HCT116 (cell line): ENCODE measurements around the gene HOXD3. TPM values are rescaled to one million over a fixed set of nuclear protein-coding genes. Genes with fewer than 3 reads are reported as not detected.

Experiments
- ATAC-seq: fragments of 200-7000 bp; cut with Tn5 transposase; 2 replicates; pipeline ENCODE4 v1.9.1; 2020; ENCODE audit warnings: mild to moderate bottlenecking, moderate library complexity
- BruUV-seq: library from RNA; stranded (reverse); fragments of 400-500 nt; replicated peaks from 2 replicates; lab custom pipeline; 2021; lab: Mats Ljungman, UMichigan
- CTCF ChIA-PET: fragments of 300-600 bp; sonication (Branson Sonifier 250); formaldehyde crosslinking; loops from one replicate; lab custom pipeline; 2021; ENCODE audit warnings: antibody characterized with exemption; lab: Charles Lee
- POLR2A ChIA-PET: fragments of 300-600, 350-600 bp; sonication (Branson Sonifier 250); formaldehyde crosslinking; loops from one replicate; lab custom pipeline; 2021; ENCODE audit warnings: antibody characterized with exemption; lab: Charles Lee
- RAD21 ChIA-PET, 2 experiments: fragments of 300-600 bp; sonication (Branson Sonifier 250); formaldehyde crosslinking; loops; one replicate each; lab custom pipeline; 2023; ENCODE audit warnings: low total read pairs in 2 of 2; ENCODE audit not compliant: uncharacterized antibody in 2 of 2, unreplicated experiment in 2 of 2, low non-redundant PET in 1 of 2; lab: Charles Lee
- DNase-seq: peaks from one replicate; pipeline ENCODE4 v3.0.0-alpha.2; 2010; ENCODE audit warnings: low read depth, low spot score
- H2AFZ ChIP-seq: fragments of 200-600 bp; shearing (Covaris generic), sonication (generic); 2 replicates; pipeline ENCODE4 v1.6.1; 2017; ENCODE audit warnings: low read depth, mixed run types, mixed read lengths, antibody characterized with exemption, low read length; ENCODE audit not compliant: poor library complexity, severe bottlenecking
- H3K27ac ChIP-seq: 2 replicates; pipeline ENCODE4 v1.5.1; 2012; ENCODE audit warnings: low read depth, low read length
- H3K27me3 ChIP-seq: fragments of 200-600 bp; sonication (generic); 2 replicates; pipeline ENCODE4 v1.6.1; 2016; ENCODE audit warnings: mixed run types, low read length, mixed read lengths; ENCODE audit not compliant: insufficient read depth
- H3K36me3 ChIP-seq, 2 experiments: fragments of 200-500 bp in 1 of 2; fragments of 200-600 bp in 1 of 2; sonication (Bioruptor generic) in 1 of 2; sonication (generic) in 1 of 2; 2 replicates each; pipeline versions ENCODE4 v1.5.1 to v1.6.1; 2014 to 2016; ENCODE audit warnings: low read length in 2 of 2, inconsistent platforms in 1 of 2, mixed read lengths in 1 of 2, mixed run types in 1 of 2; ENCODE audit not compliant: insufficient read depth in 2 of 2, control insufficient read depth in 1 of 2
- H3K4me1 ChIP-seq, 2 experiments: fragments of 200-600 bp in 1 of 2; sonication (generic) in 1 of 2; 2 replicates each; pipeline versions ENCODE4 v1.5.1 to v1.6.1; 2012 to 2017; ENCODE audit warnings: low read length in 2 of 2, inconsistent platforms in 1 of 2, mild to moderate bottlenecking in 1 of 2, mixed read lengths in 1 of 2, mixed run types in 1 of 2, moderate library complexity in 1 of 2; ENCODE audit not compliant: insufficient read depth in 2 of 2, control insufficient read depth in 1 of 2
- H3K4me2 ChIP-seq: fragments of 200-600 bp; sonication (generic); 2 replicates; pipeline ENCODE4 v1.6.1; 2017; ENCODE audit warnings: mixed run types, low read length, mixed read lengths
- H3K4me3 ChIP-seq, 2 experiments: fragments of 200-600 bp in 1 of 2; sonication (generic) in 1 of 2; replicated peaks in 1 of 2; 2 replicates each; pipeline ENCODE4 v1.5.1; 2011 to 2016; ENCODE audit warnings: low read length in 2 of 2, control low read depth in 1 of 2, low read depth in 1 of 2, mild to moderate bottlenecking in 1 of 2, mixed read lengths in 1 of 2, mixed run types in 1 of 2
- H3K79me2 ChIP-seq: fragments of 200-600 bp; sonication (generic); 2 replicates; pipeline ENCODE4 v1.6.1; 2017; ENCODE audit warnings: mild to moderate bottlenecking, mixed run types, low read length, moderate library complexity, mixed read lengths; ENCODE audit not compliant: insufficient read depth
- H3K9ac ChIP-seq: fragments of 200-600 bp; sonication (generic); 2 replicates; pipeline ENCODE4 v1.6.1; 2016; ENCODE audit warnings: low read length, mixed read lengths
- H3K9me2 ChIP-seq: fragments of 200-600 bp; sonication (generic), shearing (Covaris generic); 2 replicates; pipeline ENCODE4 v1.6.1; 2017; ENCODE audit warnings: mixed run types, mild to moderate bottlenecking, moderate library complexity; ENCODE audit not compliant: insufficient read depth
- H3K9me3 ChIP-seq, 2 experiments: fragments of 200-500 bp in 1 of 2; fragments of 200-600 bp in 1 of 2; sonication (Bioruptor generic) in 1 of 2; sonication (generic) in 1 of 2; 2 replicates each; pipeline ENCODE4 v1.6.1; 2014 to 2017; ENCODE audit warnings: low read length in 2 of 2, mixed read lengths in 2 of 2, inconsistent platforms in 1 of 2, low read depth in 1 of 2, mild to moderate bottlenecking in 1 of 2, mixed run types in 1 of 2, moderate library complexity in 1 of 2; ENCODE audit not compliant: control insufficient read depth in 1 of 2, insufficient read depth in 1 of 2
- H4K20me1 ChIP-seq: fragments of 200-600 bp; sonication (generic), shearing (Covaris generic); 2 replicates; pipeline ENCODE4 v1.6.1; 2017; ENCODE audit warnings: mixed run types, mild to moderate bottlenecking, moderate library complexity; ENCODE audit not compliant: insufficient read depth
- CBX3 ChIP-seq: IDR thresholded peaks from 2 replicates; pipeline ENCODE4 v1.6.1; 2012; ENCODE audit warnings: low read depth
- CEBPB ChIP-seq: IDR thresholded peaks from 2 replicates; pipeline ENCODE4 v1.6.1; 2012; ENCODE audit warnings: low read depth
- EGR1 ChIP-seq: IDR thresholded peaks from 2 replicates; pipeline ENCODE4 v1.6.1; 2012; ENCODE audit warnings: low read depth
- ELF1 ChIP-seq: IDR thresholded peaks from 2 replicates; pipeline ENCODE4 v1.6.1; 2012; ENCODE audit warnings: low read depth, borderline replicate concordance
- EZH2 ChIP-seq: fragments of 200-600 bp; sonication (generic); IDR thresholded peaks from 2 replicates; pipeline ENCODE4 v1.6.1; 2017; ENCODE audit warnings: antibody characterized with exemption, mixed run types
- FOSL1 ChIP-seq: IDR thresholded peaks from 2 replicates; pipeline ENCODE4 v1.6.1; 2012; ENCODE audit warnings: low read depth
- POLR2AphosphoS5 ChIP-seq: IDR thresholded peaks from 2 replicates; pipeline ENCODE4 v1.6.1; 2011; ENCODE audit warnings: mild to moderate bottlenecking, low read depth, low read length, moderate library complexity
- SP1 ChIP-seq: IDR thresholded peaks from 2 replicates; pipeline ENCODE4 v1.6.1; 2012; ENCODE audit warnings: low read depth
- SRF ChIP-seq: IDR thresholded peaks from 2 replicates; pipeline ENCODE4 v1.6.1; 2012; ENCODE audit warnings: low read depth
- TCF7L2 ChIP-seq: IDR thresholded peaks from 2 replicates; pipeline ENCODE4 v1.7.0; 2011; ENCODE audit warnings: borderline replicate concordance, inconsistent platforms; ENCODE audit not compliant: insufficient read depth, insufficient read length; ENCODE audit errors: extremely low read depth
- YY1 ChIP-seq: IDR thresholded peaks from 2 replicates; pipeline ENCODE4 v1.6.1; 2011; ENCODE audit warnings: low read length, low read depth, moderate library complexity, mild to moderate bottlenecking; ENCODE audit not compliant: insufficient replicate concordance; ENCODE audit errors: extremely low read depth
- ZFX ChIP-seq: fragments of 450-650 bp; IDR thresholded peaks from 2 replicates; pipeline ENCODE4 v1.6.1; 2017
- ZNF274 ChIP-seq: fragments of 200-500 bp; sonication (Bioruptor generic); IDR thresholded peaks from 2 replicates; pipeline ENCODE4 v1.6.1; 2014; ENCODE audit warnings: mild to moderate bottlenecking, low read depth, low read length, inconsistent platforms
- intact Hi-C: fragments of 100-400 bp; cut with micrococcal nuclease; formaldehyde crosslinking; loops from 2 replicates; pipeline ENCODE4 v1.10.0; 2022
- total RNA-seq: library from RNA; stranded (reverse); gene quantifications from one replicate; pipeline ENCODE4 v1.2.1, GENCODE V29; 2021; ENCODE audit not compliant: unreplicated experiment
- TF ChIP-seq, protein P1 (sequence below): IDR thresholded peaks from 2 replicates; pipeline ENCODE4 v1.6.1; 2012
- TF ChIP-seq, protein P2 (sequence below), 3 experiments: fragments of 200-600 bp in 1 of 3; sonication (generic) in 1 of 3; IDR thresholded peaks in 2 of 3; conservative IDR thresholded peaks in 1 of 3; 2 replicates each; pipeline ENCODE4 v1.5.1; 2012 to 2017; ENCODE audit warnings: low read depth in 2 of 3, low read length in 2 of 3, antibody characterized with exemption in 1 of 3, borderline replicate concordance in 1 of 3, control low read depth in 1 of 3, mild to moderate bottlenecking in 1 of 3, mixed read lengths in 1 of 3, mixed run types in 1 of 3, moderate library complexity in 1 of 3; ENCODE audit not compliant: insufficient read depth in 1 of 3
- TF ChIP-seq, protein P3 (sequence below): IDR thresholded peaks from 2 replicates; pipeline ENCODE4 v1.6.1; 2012; ENCODE audit warnings: low read depth
- TF ChIP-seq, protein P4 (sequence below): IDR thresholded peaks from 2 replicates; pipeline ENCODE4 v1.6.1; 2011; ENCODE audit warnings: mild to moderate bottlenecking, low read length, moderate library complexity; ENCODE audit not compliant: insufficient replicate concordance; ENCODE audit errors: extremely low read depth

Gene HOXD3
- total RNA-seq, 1 experiment from 2014 or later, result 1.4 TPM

DNA sequence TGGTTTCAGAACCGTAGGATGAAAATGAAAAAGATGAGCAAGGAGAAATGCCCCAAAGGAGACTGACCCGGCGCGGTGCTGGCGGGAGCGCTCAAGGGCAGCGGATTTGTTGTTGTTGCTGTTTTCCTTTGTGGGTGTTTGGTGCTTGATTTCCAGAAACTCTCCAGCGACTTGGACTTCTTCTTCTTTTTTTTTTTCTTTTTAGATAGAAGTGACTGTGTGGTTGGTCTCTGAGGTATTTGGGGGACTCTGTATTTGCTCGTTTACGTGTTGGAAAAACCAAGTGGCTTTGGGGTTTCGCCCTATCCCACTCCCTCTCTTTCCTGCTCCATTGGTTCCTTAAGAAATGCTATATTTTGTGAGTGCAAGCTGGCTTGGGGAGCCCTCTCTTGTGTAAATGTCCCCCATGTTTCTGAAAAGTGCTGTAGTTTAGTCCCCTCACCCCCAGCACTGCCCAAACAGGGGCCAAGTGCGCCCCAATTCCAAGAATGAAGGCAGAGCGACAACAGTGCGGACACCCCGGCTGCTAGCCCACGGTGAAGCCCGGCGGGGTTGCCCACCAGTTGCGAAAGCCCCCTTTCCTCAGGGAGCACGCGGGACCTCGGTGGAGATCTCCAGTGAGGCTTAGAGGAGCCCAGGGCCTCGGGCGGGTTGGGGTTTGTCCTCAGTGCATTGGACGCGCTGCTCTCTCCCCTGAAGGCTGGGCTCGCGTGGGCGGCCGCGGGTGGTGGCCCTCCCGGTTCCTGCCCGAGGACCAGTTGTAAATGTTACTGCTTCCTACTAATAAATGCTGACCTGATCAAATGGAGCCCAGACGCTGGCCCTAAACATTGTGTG is 32.8 kb upstream of the HOXD3 start:
- Histone ChIP-seq H3K9me2 (no peaks in the 10 kb centered on the region), H3K4me1 (peaks cover 0 to 5% of the 10 kb centered on the region in 2 experiments; a peak in 2 of 4 replicates), H3K4me3 (no peak overlapping the region), H3K9ac (no peak overlapping the region), H2AFZ (no peak overlapping the region), H3K27ac (no peak overlapping the region), H3K9me3 (no peaks in the 10 kb centered on the region), H3K4me2 (no peak overlapping the region), H3K79me2 (no peaks in the 10 kb centered on the region), H3K27me3 (no peaks in the 10 kb centered on the region), H3K36me3 (no peaks in the 10 kb centered on the region), H4K20me1 (no peaks in the 10 kb centered on the region)
- CTCF ChIA-PET, result no interaction called here
- TF ChIP-seq, protein P1, sequence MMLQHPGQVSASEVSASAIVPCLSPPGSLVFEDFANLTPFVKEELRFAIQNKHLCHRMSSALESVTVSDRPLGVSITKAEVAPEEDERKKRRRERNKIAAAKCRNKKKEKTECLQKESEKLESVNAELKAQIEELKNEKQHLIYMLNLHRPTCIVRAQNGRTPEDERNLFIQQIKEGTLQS, result no peak
- TF ChIP-seq, protein P2, sequence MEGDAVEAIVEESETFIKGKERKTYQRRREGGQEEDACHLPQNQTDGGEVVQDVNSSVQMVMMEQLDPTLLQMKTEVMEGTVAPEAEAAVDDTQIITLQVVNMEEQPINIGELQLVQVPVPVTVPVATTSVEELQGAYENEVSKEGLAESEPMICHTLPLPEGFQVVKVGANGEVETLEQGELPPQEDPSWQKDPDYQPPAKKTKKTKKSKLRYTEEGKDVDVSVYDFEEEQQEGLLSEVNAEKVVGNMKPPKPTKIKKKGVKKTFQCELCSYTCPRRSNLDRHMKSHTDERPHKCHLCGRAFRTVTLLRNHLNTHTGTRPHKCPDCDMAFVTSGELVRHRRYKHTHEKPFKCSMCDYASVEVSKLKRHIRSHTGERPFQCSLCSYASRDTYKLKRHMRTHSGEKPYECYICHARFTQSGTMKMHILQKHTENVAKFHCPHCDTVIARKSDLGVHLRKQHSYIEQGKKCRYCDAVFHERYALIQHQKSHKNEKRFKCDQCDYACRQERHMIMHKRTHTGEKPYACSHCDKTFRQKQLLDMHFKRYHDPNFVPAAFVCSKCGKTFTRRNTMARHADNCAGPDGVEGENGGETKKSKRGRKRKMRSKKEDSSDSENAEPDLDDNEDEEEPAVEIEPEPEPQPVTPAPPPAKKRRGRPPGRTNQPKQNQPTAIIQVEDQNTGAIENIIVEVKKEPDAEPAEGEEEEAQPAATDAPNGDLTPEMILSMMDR (IDR thresholded peaks at IDR 0.05 in 2 of 3, conservative IDR thresholded peaks at IDR 0.05 in 1 of 3; ENCODE audit: borderline replicate concordance in 1 of 3, insufficient read depth in 1 of 3, low read depth in 2 of 3, low read length in 2 of 3), result no peak
- TF ChIP-seq SRF (no peak), EZH2 (no peak), POLR2AphosphoS5 (no peak), CBX3 (no peak), FOSL1 (no peak), ELF1 (no peak), CEBPB (no peak), EGR1 (no peak), ZNF274 (no peak), ZFX (no peak), YY1 (no peak), SP1 (no peak), TCF7L2 (no peak)
- TF ChIP-seq, protein P3, sequence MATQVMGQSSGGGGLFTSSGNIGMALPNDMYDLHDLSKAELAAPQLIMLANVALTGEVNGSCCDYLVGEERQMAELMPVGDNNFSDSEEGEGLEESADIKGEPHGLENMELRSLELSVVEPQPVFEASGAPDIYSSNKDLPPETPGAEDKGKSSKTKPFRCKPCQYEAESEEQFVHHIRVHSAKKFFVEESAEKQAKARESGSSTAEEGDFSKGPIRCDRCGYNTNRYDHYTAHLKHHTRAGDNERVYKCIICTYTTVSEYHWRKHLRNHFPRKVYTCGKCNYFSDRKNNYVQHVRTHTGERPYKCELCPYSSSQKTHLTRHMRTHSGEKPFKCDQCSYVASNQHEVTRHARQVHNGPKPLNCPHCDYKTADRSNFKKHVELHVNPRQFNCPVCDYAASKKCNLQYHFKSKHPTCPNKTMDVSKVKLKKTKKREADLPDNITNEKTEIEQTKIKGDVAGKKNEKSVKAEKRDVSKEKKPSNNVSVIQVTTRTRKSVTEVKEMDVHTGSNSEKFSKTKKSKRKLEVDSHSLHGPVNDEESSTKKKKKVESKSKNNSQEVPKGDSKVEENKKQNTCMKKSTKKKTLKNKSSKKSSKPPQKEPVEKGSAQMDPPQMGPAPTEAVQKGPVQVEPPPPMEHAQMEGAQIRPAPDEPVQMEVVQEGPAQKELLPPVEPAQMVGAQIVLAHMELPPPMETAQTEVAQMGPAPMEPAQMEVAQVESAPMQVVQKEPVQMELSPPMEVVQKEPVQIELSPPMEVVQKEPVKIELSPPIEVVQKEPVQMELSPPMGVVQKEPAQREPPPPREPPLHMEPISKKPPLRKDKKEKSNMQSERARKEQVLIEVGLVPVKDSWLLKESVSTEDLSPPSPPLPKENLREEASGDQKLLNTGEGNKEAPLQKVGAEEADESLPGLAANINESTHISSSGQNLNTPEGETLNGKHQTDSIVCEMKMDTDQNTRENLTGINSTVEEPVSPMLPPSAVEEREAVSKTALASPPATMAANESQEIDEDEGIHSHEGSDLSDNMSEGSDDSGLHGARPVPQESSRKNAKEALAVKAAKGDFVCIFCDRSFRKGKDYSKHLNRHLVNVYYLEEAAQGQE, result no peak
- TF ChIP-seq, protein P4, sequence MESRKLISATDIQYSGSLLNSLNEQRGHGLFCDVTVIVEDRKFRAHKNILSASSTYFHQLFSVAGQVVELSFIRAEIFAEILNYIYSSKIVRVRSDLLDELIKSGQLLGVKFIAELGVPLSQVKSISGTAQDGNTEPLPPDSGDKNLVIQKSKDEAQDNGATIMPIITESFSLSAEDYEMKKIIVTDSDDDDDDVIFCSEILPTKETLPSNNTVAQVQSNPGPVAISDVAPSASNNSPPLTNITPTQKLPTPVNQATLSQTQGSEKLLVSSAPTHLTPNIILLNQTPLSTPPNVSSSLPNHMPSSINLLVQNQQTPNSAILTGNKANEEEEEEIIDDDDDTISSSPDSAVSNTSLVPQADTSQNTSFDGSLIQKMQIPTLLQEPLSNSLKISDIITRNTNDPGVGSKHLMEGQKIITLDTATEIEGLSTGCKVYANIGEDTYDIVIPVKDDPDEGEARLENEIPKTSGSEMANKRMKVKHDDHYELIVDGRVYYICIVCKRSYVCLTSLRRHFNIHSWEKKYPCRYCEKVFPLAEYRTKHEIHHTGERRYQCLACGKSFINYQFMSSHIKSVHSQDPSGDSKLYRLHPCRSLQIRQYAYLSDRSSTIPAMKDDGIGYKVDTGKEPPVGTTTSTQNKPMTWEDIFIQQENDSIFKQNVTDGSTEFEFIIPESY, result no peak
- BruUV-seq, result no TSS peak
- DNase-seq (no peak), ATAC-seq (no peak)
- intact Hi-C loops, result no loop called here
- POLR2A ChIA-PET, result no interaction called here
- RAD21 ChIA-PET, result no interaction called here
